ENCODE measurements around the gene ADGRL3.
"Not testable (repeated sequence)": the region's sequence is repeated elsewhere in the genome, so short reads cannot be mapped to it uniquely, and the experiment has no call there.

ADGRL3 gene

GRCh38 chr4:61571761-61572559 is 371.8 kb downstream of the ADGRL3 start:
- no peak for DNase-seq

- no peak for DNase-seq
Measured at GRCh38 chr4:61575796-61576195, 375.7 kb downstream of the ADGRL3 start.

GRCh38 chr4:61579786-61580185 is 379.7 kb downstream of the ADGRL3 start:
- no peak for DNase-seq

GRCh38 chr4:61580721-61581377 is 380.7 kb downstream of the ADGRL3 start:
- no peak for DNase-seq

- DNase-seq: no peak
Measured at GRCh38 chr4:61583696-61584095, 383.6 kb downstream of the ADGRL3 start.

- no peak for DNase-seq
Measured at GRCh38 chr4:61588621-61589402, 388.7 kb downstream of the ADGRL3 start.

- DNase-seq: no peak
Measured at GRCh38 chr4:61590881-61591280, 390.8 kb downstream of the ADGRL3 start.

GRCh38 chr4:61596606-61597340 is 396.6 kb downstream of the ADGRL3 start:
- no peak for DNase-seq

GRCh38 chr4:61603086-61603485 is 403.0 kb downstream of the ADGRL3 start:
- DNase-seq: no peak

- DNase-seq: no peak
Measured at GRCh38 chr4:61604054-61604453, 403.9 kb downstream of the ADGRL3 start.

- no peak for DNase-seq
Measured at GRCh38 chr4:61605984-61606383, 405.9 kb downstream of the ADGRL3 start.

- DNase-seq: no peak
Measured at GRCh38 chr4:61614231-61614630, 414.1 kb downstream of the ADGRL3 start.

- DNase-seq: no peak
Measured at GRCh38 chr4:61619528-61619927, 419.4 kb downstream of the ADGRL3 start.

GRCh38 chr4:61628282-61628681 is 428.2 kb downstream of the ADGRL3 start:
- DNase-seq: no peak

GRCh38 chr4:61628727-61629126 is 428.6 kb downstream of the ADGRL3 start:
- no peak for DNase-seq

GRCh38 chr4:61630548-61630947 is 430.4 kb downstream of the ADGRL3 start:
- DNase-seq: no peak

GRCh38 chr4:61638591-61638990 is 438.5 kb downstream of the ADGRL3 start:
- no peak for DNase-seq

- DNase-seq: not testable (repeated sequence)
Measured at GRCh38 chr4:61646746-61647350, 446.7 kb downstream of the ADGRL3 start.

- no peak for DNase-seq
Measured at GRCh38 chr4:61648264-61648663, 448.1 kb downstream of the ADGRL3 start.

- DNase-seq: no peak
Measured at GRCh38 chr4:61657016-61657415, 456.9 kb downstream of the ADGRL3 start.

GRCh38 chr4:61661960-61662359 is 461.8 kb downstream of the ADGRL3 start:
- DNase-seq: no peak

- no peak for DNase-seq
Measured at GRCh38 chr4:61662362-61662761, 462.2 kb downstream of the ADGRL3 start.

- no peak for DNase-seq
Measured at GRCh38 chr4:61663310-61663709, 463.2 kb downstream of the ADGRL3 start.
